Thoracic aorta (tissue), 2 donors: ENCODE results near the gene ADARB2. TPM values are rescaled to one million over a fixed set of nuclear protein-coding genes. Genes with fewer than 3 reads are reported as not detected.

Experiments
- ATAC-seq: fragments of 150-250 bp; one replicate; pipeline ENCODE4 v1.8.0; 2017; ENCODE audit warnings: low read depth; ENCODE audit not compliant: insufficient number of reproducible peaks, low FRiP score
- DNase-seq: peaks from one replicate; pipeline ENCODE4 v3.0.0-alpha.2; 2020; ENCODE audit warnings: low spot score
- H3K27ac ChIP-seq, 2 donors: fragments of 200-600 bp; sonication (generic); 1 replicate in 1 of 2; 2 replicates in 1 of 2; pipeline ENCODE4 v1.5.1; 2016; ENCODE audit warnings: mild to moderate bottlenecking in 2 of 2, moderate library complexity in 2 of 2
- H3K27me3 ChIP-seq: fragments of 200-600 bp; sonication (generic); replicated peaks from 2 replicates; pipeline ENCODE4 v1.6.0; 2016; ENCODE audit warnings: mild to moderate bottlenecking; ENCODE audit not compliant: insufficient read depth
- H3K36me3 ChIP-seq: fragments of 200-600 bp; sonication (generic); one replicate; pipeline ENCODE4 v1.5.1; 2016
- H3K4me1 ChIP-seq, 2 donors: fragments of 200-600 bp; sonication (generic); 1 replicate in 1 of 2; 2 replicates in 1 of 2; pipeline versions ENCODE4 v1.5.1 to v1.6.0; 2016; ENCODE audit warnings: low read depth in 2 of 2, mild to moderate bottlenecking in 1 of 2; ENCODE audit not compliant: control insufficient read depth in 1 of 2
- H3K4me3 ChIP-seq: fragments of 200-600 bp; sonication (generic); 2 replicates; pipeline ENCODE4 v1.5.1; 2016; ENCODE audit warnings: mild to moderate bottlenecking
- H3K9me3 ChIP-seq: fragments of 200-600 bp; sonication (generic); 2 replicates; pipeline ENCODE4 v1.5.1; 2016
- total RNA-seq, 2 donors: library from RNA; depleted of rRNA; stranded (reverse); fragments of >200 nt; gene quantifications; one replicate each; pipeline versions ENCODE4 v1.1.0 to v1.2.3, GENCODE V29; 2016
- TF ChIP-seq, protein P1 (sequence below): fragments of 200-600 bp; sonication (generic); IDR thresholded peaks from one replicate; pipeline ENCODE4 v1.5.1; 2019; ENCODE audit warnings: antibody characterized with exemption

ADARB2 gene
- total RNA-seq, 2 donors from 2014 or later = 0.71 to 3.1 TPM

DNA sequence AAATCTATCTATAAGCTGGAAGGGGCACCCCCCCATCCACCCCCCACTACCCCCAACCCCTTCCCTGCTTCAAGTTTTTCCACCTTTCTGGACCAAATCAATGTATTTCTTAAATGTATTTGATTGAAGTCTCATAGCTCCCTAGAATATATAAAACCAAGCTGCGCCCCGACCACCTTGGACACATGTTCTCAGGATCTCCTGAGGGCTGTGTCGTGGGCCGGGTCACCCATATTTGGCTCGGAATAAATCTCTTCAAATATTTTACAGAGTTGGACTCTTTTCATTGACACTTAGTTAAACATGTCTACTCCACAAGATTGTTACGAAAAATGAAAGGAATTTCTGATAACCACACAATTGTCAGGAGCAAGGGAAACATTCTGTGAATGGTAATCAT lies 215.6 kb downstream of the ADARB2 start:
- Histone ChIP-seq H3K27ac (no peak overlapping the region), H3K27me3 (no peaks in the 10 kb centered on the region), H3K4me3 (no peak overlapping the region), H3K9me3 (no peaks in the 10 kb centered on the region), H3K4me1 (no peaks in the 10 kb centered on the region), H3K36me3 (no peaks in the 10 kb centered on the region)
- DNase-seq (no peak), ATAC-seq (no peak)
- TF ChIP-seq, protein P1, sequence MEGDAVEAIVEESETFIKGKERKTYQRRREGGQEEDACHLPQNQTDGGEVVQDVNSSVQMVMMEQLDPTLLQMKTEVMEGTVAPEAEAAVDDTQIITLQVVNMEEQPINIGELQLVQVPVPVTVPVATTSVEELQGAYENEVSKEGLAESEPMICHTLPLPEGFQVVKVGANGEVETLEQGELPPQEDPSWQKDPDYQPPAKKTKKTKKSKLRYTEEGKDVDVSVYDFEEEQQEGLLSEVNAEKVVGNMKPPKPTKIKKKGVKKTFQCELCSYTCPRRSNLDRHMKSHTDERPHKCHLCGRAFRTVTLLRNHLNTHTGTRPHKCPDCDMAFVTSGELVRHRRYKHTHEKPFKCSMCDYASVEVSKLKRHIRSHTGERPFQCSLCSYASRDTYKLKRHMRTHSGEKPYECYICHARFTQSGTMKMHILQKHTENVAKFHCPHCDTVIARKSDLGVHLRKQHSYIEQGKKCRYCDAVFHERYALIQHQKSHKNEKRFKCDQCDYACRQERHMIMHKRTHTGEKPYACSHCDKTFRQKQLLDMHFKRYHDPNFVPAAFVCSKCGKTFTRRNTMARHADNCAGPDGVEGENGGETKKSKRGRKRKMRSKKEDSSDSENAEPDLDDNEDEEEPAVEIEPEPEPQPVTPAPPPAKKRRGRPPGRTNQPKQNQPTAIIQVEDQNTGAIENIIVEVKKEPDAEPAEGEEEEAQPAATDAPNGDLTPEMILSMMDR = no peak

- ATAC-seq (no peak), DNase-seq (no peak)
- TF ChIP-seq, protein P1 = no peak
- no peak overlapping the region for H3K4me3 ChIP-seq
- no peaks in the 10 kb centered on the region for H3K4me1 ChIP-seq
- H3K27me3 ChIP-seq = no peaks in the 10 kb centered on the region
- no peak overlapping the region for H3K27ac ChIP-seq
- no peaks in the 10 kb centered on the region for H3K36me3 ChIP-seq
- no peaks in the 10 kb centered on the region for H3K9me3 ChIP-seq
These were observed 216.3 kb downstream of the ADARB2 start for GRCh38 chr10:1520909-1521565.

GRCh38 chr10:1519391-1519790 lies 217.9 kb downstream of the ADARB2 start:
- Histone ChIP-seq H3K27me3 (no peaks in the 10 kb centered on the region), H3K9me3 (no peaks in the 10 kb centered on the region), H3K4me3 (no peak overlapping the region), H3K27ac (no peak overlapping the region), H3K4me1 (no peaks in the 10 kb centered on the region), H3K36me3 (no peaks in the 10 kb centered on the region)
- TF ChIP-seq, protein P1 = no peak
- no peak for ATAC-seq
- no peak for DNase-seq

- ATAC-seq (no peak), DNase-seq (no peak)
- no peaks in the 10 kb centered on the region for H3K9me3 ChIP-seq
- TF ChIP-seq, protein P1 = no peak
- no peaks in the 10 kb centered on the region for H3K36me3 ChIP-seq
- H3K27ac ChIP-seq = no peak overlapping the region
- H3K4me3 ChIP-seq = no peak overlapping the region
- H3K27me3 ChIP-seq = no peaks in the 10 kb centered on the region
- no peaks in the 10 kb centered on the region for H3K4me1 ChIP-seq
These were observed 219.6 kb downstream of the ADARB2 start for GRCh38 chr10:1517684-1518083.

- no peak overlapping the region for H3K4me3 ChIP-seq
- H3K4me1 ChIP-seq = no peaks in the 10 kb centered on the region
- DNase-seq (no peak), ATAC-seq (no peak)
- H3K27me3 ChIP-seq = no peaks in the 10 kb centered on the region
- H3K27ac ChIP-seq = no peak overlapping the region
- TF ChIP-seq, protein P1 = no peak
- H3K36me3 ChIP-seq = no peaks in the 10 kb centered on the region
- H3K9me3 ChIP-seq = no peaks in the 10 kb centered on the region
These were observed 220.7 kb downstream of the ADARB2 start for GRCh38 chr10:1516492-1517165.
